KMS-11 (cell line): ENCODE measurements around the gene MATN3.

ENCODE experiments used
- H2AFZ ChIP-seq: fragments of 200-600 bp; sonication (generic); 2 replicates; pipeline ENCODE4 v1.6.1; 2016; ENCODE audit warnings: antibody characterized with exemption, mixed run types, low read depth
- H3K27ac ChIP-seq: fragments of 200-600 bp; sonication (generic); 2 replicates; pipeline ENCODE4 v1.6.1; 2016; ENCODE audit warnings: mild to moderate bottlenecking, mixed run types
- H3K27me3 ChIP-seq: fragments of 200-600 bp; sonication (generic); 2 replicates; pipeline ENCODE4 v1.6.1; 2017; ENCODE audit warnings: mild to moderate bottlenecking, low read depth, mixed run types, moderate library complexity; ENCODE audit not compliant: insufficient read depth
- H3K36me3 ChIP-seq: fragments of 200-600 bp; sonication (generic); 2 replicates; pipeline ENCODE4 v1.6.1; 2017; ENCODE audit warnings: mild to moderate bottlenecking, mixed run types; ENCODE audit not compliant: insufficient read depth
- H3K4me1 ChIP-seq: fragments of 200-600 bp; sonication (generic); 2 replicates; pipeline ENCODE4 v1.6.1; 2016; ENCODE audit warnings: mild to moderate bottlenecking, low read depth, mixed run types; ENCODE audit not compliant: poor library complexity, severe bottlenecking
- H3K4me2 ChIP-seq: fragments of 200-600 bp; sonication (generic); 2 replicates; pipeline ENCODE4 v1.7.0; 2016; ENCODE audit warnings: mild to moderate bottlenecking, mixed run types
- H3K4me3 ChIP-seq: fragments of 200-600 bp; sonication (generic); IDR thresholded peaks from 2 replicates; pipeline ENCODE4 v1.6.1; 2017; ENCODE audit warnings: low read depth, low read length, mixed read lengths; ENCODE audit not compliant: insufficient read depth
- H3K79me2 ChIP-seq: fragments of 200-600 bp; sonication (generic); 2 replicates; pipeline ENCODE4 v1.6.1; 2016; ENCODE audit warnings: low read depth, mixed run types; ENCODE audit not compliant: insufficient read depth
- H3K9ac ChIP-seq: fragments of 200-600 bp; sonication (generic); 2 replicates; pipeline ENCODE4 v1.6.1; 2016; ENCODE audit warnings: mild to moderate bottlenecking, mixed run types
- H4K20me1 ChIP-seq: fragments of 200-600 bp; sonication (generic); 2 replicates; pipeline ENCODE4 v1.6.1; 2016; ENCODE audit warnings: mild to moderate bottlenecking, mixed run types; ENCODE audit not compliant: insufficient read depth
- CTCF ChIP-seq: fragments of 200-600 bp; sonication (generic); conservative IDR thresholded peaks from 2 replicates; pipeline ENCODE4 v1.6.1; 2017; ENCODE audit warnings: low read depth, mild to moderate bottlenecking, antibody characterized with exemption, low read length, moderate library complexity, mixed read lengths

The MATN3 gene

GRCh38 chr2:20042531-20042930 is 30.1 kb upstream of the MATN3 start:
- no peaks in the 10 kb centered on the region for H3K27me3 ChIP-seq
- no peak for TF ChIP-seq CTCF
- H3K9ac ChIP-seq: no peak overlapping the region
- H3K36me3 ChIP-seq: no peaks in the 10 kb centered on the region
- no peaks in the 10 kb centered on the region for H3K4me1 ChIP-seq
- no peak overlapping the region for H3K4me2 ChIP-seq
- H2AFZ ChIP-seq: no peak overlapping the region
- H3K4me3 ChIP-seq: no peak overlapping the region
- H3K27ac ChIP-seq: no peak overlapping the region
- H4K20me1 ChIP-seq: no peaks in the 10 kb centered on the region
- peaks cover 17% of the 10 kb centered on the region for H3K79me2 ChIP-seq

GRCh38 chr2:20040489-20041172 is 28.2 kb upstream of the MATN3 start:
- no peaks in the 10 kb centered on the region for H3K36me3 ChIP-seq
- H3K27me3 ChIP-seq: no peaks in the 10 kb centered on the region

GRCh38 chr2:20037660-20038059 is 25.2 kb upstream of the MATN3 start:
- Histone ChIP-seq H3K36me3 (peaks cover 11% of the 10 kb centered on the region; the same call in 1 of the 2 replicates), H3K27me3 (no peaks in the 10 kb centered on the region), H3K79me2 (no peaks in the 10 kb centered on the region; the same call in 1 of the 2 replicates), H4K20me1 (no peaks in the 10 kb centered on the region), H3K9ac (no peak overlapping the region), H3K4me1 (no peaks in the 10 kb centered on the region), H3K4me3 (no peak overlapping the region), H3K4me2 (no peak overlapping the region), H3K27ac (no peak overlapping the region), H2AFZ (no peak overlapping the region)
- no peak for TF ChIP-seq CTCF

More at GRCh38 chr2:20040489-20041172, 28.2 kb upstream of the MATN3 start:
- peaks cover 9% of the 10 kb centered on the region for H3K79me2 ChIP-seq
- H3K4me1 ChIP-seq: no peaks in the 10 kb centered on the region
- no peaks in the 10 kb centered on the region for H4K20me1 ChIP-seq
- H3K9ac ChIP-seq: no peak overlapping the region
- H3K4me3 ChIP-seq: no peak overlapping the region
- no peak overlapping the region for H3K4me2 ChIP-seq
- TF ChIP-seq CTCF: no peak
- no peak overlapping the region for H3K27ac ChIP-seq
- H2AFZ ChIP-seq: no peak overlapping the region

GRCh38 chr2:20035955-20036666 is 23.6 kb upstream of the MATN3 start:
- Histone ChIP-seq H3K9ac (no peak overlapping the region), H3K4me3 (no peak overlapping the region), H3K79me2 (no peaks in the 10 kb centered on the region; the same call in 1 of the 2 replicates), H4K20me1 (no peaks in the 10 kb centered on the region), H2AFZ (no peak overlapping the region), H3K27ac (no peak overlapping the region), H3K4me2 (no peak overlapping the region), H3K27me3 (no peaks in the 10 kb centered on the region), H3K4me1 (no peaks in the 10 kb centered on the region), H3K36me3 (peaks cover 12% of the 10 kb centered on the region; the same call in 1 of the 2 replicates)
- no peak for TF ChIP-seq CTCF
